CD4-positive, alpha-beta T cell treated with Interleukin-4 for 1 hour (primary cell): ENCODE data around the gene RNU4-1.
"Not testable (repeated sequence)": the region's sequence is repeated elsewhere in the genome, so short reads cannot be mapped to it uniquely, and the experiment has no call there.

Experiments
- DNase-seq, 2 donors: peaks; one replicate each; pipeline ENCODE4 v3.0.0-alpha.2; 2020 to 2022

Gene RNU4-1

GRCh38 chr12:120257041-120257821 is 35.8 kb downstream of the RNU4-1 start:
- DNase-seq, result no peak

DNA sequence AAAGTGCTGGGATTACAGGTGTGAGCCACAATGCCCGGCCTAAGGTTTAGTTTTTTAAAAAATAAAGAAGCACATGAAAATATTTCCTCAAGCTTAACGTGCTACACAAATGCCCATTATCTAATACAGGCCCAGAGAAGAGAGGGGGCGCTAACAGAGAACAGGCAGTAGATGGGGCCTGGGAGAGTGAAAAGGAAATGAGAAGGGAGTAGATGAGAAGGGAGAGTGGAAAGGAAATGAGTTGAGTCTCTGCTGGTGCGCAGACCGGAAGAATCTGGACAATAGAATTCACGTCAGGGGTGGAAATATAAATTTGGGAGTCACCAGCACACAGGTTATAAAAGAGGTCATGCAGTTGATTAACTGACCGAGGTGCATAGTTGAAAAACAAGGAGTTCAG is 38.2 kb downstream of the RNU4-1 start:
- DNase-seq, result no peak

DNA sequence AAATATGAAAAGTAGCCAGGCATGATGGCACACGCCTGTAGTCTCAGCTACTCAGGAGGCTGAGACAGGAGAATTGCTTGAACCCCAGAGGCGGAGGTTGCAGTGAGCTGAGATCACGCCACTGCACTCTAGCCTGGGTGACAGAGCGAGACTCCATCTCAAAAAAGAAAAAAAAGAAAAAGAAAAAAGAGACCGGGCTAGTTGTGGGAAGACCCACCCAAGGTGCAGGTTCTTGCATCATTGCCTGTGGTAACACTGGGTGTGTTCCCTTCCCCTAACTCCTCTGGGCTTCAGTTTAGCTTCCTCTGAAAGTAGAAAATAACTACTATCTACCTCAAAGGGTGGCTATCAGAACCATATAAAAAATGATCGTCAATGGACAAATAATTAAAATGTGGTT is 39.7 kb downstream of the RNU4-1 start:
- DNase-seq, result peak; percentile 76 to 78

DNA sequence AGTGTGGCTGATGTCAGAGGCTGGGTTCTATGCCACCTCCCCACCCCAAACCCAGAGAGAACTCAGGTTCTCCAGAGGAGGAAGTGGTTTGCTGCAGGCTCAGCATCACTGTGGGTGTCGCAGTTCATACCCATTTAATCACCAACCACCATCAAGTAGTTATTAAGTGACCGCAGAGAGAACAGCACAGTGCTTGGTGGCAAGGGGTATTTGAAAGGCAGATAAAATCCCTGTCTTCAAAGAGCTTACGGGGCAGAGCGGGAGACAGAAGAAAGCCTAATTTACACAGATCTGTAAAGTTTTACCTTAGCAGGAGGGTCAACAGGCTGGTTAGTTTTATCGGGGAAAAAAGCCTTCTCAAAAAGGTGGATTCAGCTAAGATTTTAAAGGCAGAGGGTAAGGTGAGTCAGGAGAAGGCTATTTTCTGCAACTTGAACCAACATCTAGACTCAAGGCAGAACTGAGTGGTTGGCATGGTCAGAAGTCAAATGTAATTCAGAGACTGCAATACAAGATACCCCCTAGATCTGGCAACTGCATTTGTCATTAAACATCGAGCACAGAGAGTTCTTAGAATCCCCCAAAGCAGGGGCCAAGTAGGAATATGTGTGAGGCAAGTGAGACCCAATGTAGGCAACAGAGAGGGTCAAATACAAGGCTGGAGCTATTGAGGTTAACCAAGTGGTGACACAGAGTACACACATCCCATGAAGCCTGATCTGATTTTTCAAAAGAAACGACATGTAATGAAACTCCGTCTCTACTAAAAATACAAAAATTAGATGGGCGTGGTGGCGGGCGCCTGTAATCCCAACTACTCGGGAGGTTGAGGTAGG is 40.7 kb downstream of the RNU4-1 start:
- DNase-seq, result peak; percentile 89 to 91

- DNase-seq, result not testable (repeated sequence)
Observed at GRCh38 chr12:120251364-120252070, 41.5 kb downstream of the RNU4-1 start.

DNA sequence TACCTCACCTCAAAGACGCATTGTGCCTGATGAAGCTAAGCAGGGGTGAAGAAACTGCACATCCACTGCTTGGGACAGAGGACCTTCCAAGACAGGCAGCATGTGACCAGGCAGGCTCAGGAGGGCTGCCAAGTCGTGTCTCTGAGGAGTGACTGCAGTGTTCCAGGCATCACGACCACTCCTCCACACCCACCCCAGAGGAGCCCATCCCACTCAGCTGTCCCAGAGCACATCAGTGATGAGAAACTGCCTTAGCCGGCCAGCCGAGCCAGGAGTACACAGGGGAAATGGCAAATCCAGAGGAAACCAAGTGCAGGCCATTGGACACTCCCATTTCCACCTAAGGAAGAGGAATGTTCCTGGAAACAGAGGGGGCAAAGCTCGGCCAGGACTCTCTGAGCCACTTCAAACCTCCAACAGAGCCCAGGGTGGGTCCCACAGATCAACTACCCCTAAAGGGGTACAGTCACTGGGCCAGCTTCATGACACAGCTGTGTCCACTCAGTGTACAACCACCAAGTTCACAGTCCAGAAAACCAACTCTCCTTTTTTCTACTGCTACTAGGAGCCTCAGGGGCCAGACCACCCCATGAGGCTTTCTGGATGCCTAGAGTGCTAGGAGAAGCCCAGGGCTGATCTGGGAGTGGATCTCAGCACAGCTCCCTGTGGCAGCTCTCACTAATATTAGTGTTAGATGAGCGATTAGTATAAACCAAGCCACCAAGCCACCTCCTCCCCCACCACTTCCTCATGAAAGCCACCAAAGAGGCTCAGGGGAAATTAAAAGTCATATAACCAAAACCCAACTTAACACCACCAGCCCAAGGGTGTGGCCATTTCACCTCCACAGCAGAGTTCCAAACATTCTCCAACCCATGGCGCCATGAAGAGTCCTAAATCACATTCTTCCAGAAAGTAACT is 42.9 kb downstream of the RNU4-1 start:
- DNase-seq, result peak; percentile 56 to 62

DNA sequence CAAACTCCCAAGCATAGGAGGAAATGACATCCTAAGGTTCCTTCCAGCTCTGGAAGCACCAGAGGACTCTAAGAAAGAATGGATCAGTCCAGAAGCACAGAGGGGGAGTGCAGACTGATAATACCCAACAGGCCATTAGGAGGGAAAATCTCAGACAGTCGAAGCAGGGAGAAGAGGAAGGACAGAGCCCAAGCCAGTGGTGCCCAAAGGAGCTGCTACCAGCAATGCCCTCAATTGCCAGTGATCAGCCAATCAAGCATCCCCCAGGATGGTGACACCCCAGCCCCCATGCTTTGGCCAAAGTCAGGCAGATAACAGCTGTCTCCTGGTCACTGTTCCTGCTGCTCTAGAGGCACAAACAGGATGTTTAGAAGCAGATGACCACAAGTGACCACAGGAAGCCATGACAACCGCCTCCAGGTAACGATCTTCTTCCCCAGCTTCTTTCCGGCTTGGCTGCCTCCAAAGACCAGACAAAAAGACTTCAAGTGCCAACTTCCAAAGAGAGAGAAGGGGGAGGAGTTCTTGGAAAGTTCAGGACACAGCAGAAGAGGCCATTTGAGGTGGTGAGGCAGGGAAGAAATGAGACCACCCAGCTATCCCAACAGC is 43.7 kb downstream of the RNU4-1 start:
- no peak for DNase-seq

GRCh38 chr12:120247621-120248030 is 45.4 kb downstream of the RNU4-1 start:
- no peak for DNase-seq

DNA sequence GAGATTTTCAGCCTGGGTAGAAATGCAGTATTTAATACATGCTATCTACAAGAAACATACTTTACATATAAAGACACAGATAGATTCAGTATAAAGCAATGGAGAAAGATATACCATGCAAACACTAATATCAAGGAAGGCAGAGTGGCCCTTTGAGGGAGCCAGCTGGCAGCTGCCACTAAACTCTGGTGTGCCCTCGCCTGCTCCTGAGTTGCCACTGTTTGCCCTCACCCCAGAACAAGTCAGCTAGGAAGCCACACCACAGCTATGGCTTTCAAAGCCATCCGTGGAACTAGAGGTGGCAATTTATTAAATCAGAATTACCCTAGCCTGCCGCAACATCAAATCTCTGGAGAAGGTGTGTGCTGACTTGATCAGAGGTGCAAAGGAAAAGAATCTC is 45.9 kb downstream of the RNU4-1 start:
- no peak for DNase-seq

GRCh38 chr12:120246705-120247104 is 46.3 kb downstream of the RNU4-1 start:
- not testable (repeated sequence) for DNase-seq
